GM19372 (cell line): ENCODE results near the gene BMPR2.
A peak's percentile ranks its signal among the peaks of the same experiment; 100 is the strongest.

Source experiments
- ATAC-seq: cut with Tn5 transposase; IDR thresholded peaks from one replicate; pipeline ENCODE4 v1.9.1; 2021; ENCODE audit warnings: mild to moderate bottlenecking, low read depth, moderate library complexity; ENCODE audit not compliant: unreplicated experiment

Gene BMPR2

DNA sequence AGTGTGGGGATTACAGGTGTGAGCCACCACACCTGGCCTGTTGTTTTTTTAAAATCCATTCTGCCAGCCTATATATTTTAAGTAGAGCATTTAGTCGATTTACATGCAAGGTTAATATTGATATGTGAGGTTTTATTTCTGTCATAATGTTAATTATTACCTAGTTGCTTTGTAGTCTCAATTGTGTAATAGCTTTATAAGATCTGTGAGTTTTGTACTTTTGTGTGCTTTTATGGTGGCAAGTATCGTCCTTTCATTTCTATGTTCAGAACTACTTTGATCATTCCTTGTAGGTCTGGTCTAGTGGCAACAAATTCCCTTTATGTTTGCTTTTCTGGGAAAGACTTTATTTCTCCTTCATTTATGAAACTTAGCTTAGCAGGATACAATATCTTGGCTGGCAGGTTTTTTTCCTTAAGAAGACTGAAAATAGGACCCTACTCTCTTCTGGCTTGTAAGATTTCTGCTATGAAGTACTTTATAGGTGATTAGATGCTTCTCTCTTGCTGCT, 207.6 kb downstream of the BMPR2 start:
- ATAC-seq: no peak

DNA sequence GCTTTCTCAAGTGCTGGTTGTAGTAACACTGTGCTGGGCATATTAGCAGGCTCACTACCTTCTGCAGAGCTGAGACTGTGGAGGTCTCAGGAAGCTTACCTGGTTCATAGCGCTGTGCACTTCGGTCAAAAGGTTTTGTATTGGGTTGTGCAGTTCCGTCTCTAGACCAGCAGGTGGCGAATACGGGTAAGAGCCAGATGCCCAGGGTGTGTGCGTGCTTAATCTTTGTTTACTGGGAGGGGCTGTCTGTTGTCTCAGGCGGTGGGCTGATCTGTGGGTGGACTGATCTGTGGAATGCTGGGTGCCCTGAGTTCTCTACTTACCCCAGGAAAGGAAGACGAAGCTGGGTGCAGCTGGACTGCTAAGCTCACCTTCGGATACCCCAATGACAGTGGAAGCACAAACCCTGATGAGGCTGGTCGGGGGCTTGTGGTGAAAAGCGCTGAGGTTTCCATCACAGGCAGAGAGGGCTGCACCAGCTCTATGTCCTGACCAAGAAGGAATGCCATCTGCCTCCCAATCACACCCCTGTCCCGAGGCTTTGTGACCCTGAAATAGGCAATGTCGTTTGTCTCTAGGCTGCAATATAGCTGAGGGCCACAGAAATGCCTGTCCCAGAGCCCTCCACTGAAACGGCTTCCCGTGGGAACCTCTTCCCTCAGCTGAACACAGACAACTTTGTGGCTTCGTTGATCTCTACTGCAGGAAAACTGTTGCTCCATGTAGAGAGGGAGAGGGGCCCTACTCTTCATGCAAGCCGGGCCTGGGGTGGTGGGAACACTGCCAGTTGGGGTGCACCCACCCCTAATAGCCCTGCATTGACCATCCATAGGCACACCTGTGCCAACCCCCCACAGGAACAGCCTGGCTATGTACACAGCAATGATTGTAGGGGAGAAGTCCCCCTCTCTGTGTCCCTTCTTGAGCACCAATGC, 212.8 kb downstream of the BMPR2 start:
- peak; percentile 85 for ATAC-seq

DNA sequence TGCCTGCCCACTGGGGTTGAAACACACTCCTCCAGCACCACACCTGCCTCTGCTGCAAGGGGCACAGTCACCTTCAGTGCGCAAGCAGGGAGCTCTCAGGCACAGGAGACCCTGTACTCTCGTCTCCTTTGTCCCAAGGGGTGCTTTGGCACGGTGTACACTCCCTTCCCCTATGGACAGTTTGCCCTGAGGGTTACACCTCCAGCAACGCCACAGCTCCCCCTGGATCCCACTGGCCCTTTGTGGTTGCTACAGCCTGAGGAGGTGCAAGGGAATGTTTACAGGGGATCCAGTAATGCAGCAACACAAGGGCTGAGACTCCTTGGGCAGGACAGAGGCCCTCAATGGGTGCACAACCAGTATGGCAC, 213.4 kb downstream of the BMPR2 start:
- ATAC-seq: no peak

GRCh38 chr2:202592566-202592965, 216.4 kb downstream of the BMPR2 start:
- no peak for ATAC-seq

DNA sequence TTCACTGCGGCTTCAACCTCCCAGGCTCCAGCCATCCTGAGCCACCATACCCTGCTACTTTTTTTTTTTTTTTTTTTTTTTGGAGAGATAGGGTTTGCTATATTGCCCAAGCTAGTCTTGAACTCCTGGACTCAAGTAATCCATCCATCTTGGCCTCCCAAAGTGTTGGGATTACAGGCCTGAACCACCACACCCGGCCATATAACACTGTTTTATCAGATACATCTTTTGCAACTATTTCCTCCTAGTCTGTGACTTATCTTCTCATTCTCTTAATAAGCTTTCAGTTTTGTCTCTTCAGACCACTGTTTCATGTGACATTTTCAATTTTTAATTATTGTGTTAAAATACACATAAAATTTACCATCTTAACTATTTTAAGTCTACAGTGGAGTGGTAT, 223.0 kb downstream of the BMPR2 start:
- no peak for ATAC-seq

DNA sequence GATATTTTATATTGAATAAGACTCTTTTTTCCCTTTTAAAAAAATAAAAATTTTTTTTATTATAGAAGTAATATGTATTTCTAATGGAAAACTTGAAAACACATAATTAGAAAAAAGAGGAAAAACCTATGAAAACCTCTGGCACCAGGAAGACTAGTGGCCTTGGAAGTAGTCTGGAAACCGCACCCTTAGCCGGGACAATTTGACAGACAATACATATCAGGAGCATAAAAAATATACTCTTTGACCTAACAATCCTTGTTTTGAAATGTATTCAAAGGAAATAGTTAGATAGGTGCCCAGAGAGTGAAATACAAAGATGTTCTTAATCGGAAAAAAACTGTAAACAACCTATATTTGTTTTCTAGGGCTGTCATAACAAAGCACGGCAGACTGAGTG, 223.8 kb downstream of the BMPR2 start:
- no peak for ATAC-seq

- ATAC-seq: no peak
Measured at GRCh38 chr2:202604699-202605098, 228.6 kb downstream of the BMPR2 start.

GRCh38 chr2:202605174-202605573, 229.0 kb downstream of the BMPR2 start:
- no peak for ATAC-seq

GRCh38 chr2:202608142-202608852, 232.2 kb downstream of the BMPR2 start:
- ATAC-seq: no peak

DNA sequence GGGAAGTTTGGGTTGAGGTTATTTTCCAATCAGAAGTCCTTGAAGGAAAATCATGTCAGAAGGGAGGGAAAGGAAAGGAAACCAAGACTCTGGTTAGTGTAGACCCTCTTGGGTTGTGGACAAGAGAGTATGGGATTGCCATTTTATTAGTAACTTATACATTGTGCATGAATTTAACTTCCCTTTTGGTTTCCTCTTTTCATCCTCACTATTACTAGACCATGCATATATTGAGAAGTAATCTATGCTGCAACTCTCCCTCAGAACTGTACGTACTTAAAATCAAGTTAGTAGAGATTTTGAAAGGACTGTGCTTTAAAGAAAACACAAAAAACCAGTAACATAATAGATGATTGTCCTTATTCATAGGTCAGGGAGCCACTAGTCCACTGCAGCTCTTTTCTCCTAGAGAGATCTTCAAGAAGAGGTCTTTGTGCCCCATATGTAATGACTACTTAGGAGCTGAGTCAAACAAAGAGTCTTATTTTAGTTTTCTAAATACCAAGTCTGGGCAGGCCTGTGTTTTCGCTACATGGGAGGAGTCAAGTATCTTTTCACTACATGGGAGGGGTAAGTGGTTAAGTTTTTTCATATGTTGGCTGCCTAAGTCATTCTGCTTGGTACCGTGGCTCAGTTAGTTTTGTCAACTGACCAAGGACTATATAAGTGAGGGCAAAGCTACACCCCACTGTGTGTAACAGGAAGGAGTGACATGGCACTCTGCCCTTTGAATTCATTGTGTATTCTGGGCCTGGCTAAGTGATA, 233.4 kb downstream of the BMPR2 start:
- ATAC-seq: peak; percentile 93

- ATAC-seq: no peak
Measured at GRCh38 chr2:202610380-202610779, 234.3 kb downstream of the BMPR2 start.

DNA sequence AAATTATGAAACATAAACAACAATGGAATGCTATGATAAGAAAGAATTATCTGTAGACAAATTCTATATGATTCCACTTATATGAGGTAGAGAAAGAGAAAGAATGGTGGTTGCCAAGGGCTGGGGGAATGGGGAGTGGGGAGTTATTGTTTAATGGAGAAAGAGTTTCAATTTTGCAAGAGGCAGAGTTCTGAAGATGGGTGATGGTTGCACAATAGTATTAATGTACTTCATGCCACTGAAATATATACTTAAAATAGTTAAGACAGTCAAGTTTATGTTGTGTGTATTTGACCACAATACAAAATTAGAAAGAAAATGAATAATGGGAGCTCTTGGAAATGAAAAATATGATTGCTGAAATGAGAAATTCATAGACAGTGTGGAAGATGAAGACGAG, 236.0 kb downstream of the BMPR2 start:
- no peak for ATAC-seq

- ATAC-seq: no peak
Measured at GRCh38 chr2:202613479-202613878, 237.4 kb downstream of the BMPR2 start.
